Progenitor cell of endocrine pancreas (in vitro differentiated cells): ENCODE data around the gene SPAG16. TPM values are rescaled to one million over a fixed set of nuclear protein-coding genes. Genes with fewer than 3 reads are reported as not detected.

ENCODE experiments used
- DNase-seq: peaks from one replicate; pipeline ENCODE4 v3.0.0; 2021; ENCODE audit warnings: low spot score; ENCODE audit not compliant: unreplicated experiment
- H3K27ac Mint-ChIP-seq: 2 replicates; pipeline ENCODE4 v1.8.0; 2021; ENCODE audit warnings: mild to moderate bottlenecking, moderate library complexity, mixed read lengths
- H3K27me3 Mint-ChIP-seq: 2 replicates; pipeline ENCODE4 v1.8.0; 2021; ENCODE audit warnings: mixed read lengths
- H3K36me3 Mint-ChIP-seq: 2 replicates; pipeline ENCODE4 v1.8.0; 2022; ENCODE audit warnings: mixed read lengths; ENCODE audit not compliant: insufficient read depth
- H3K4me1 Mint-ChIP-seq: 2 replicates; pipeline ENCODE4 v1.8.0; 2021; ENCODE audit warnings: low read depth, mixed read lengths
- H3K4me3 Mint-ChIP-seq: 2 replicates; pipeline ENCODE4 v1.8.0; 2021; ENCODE audit warnings: low read depth, mild to moderate bottlenecking, moderate library complexity, mixed read lengths
- H3K9me3 Mint-ChIP-seq: 2 replicates; pipeline ENCODE4 v1.8.0; 2021; ENCODE audit warnings: low read depth, mixed read lengths
- CTCF ChIP-seq: fragments of 200-600 bp; sonication (generic); IDR thresholded peaks from one replicate; pipeline ENCODE4 v1.5.0; 2021; ENCODE audit warnings: antibody characterized with exemption, mild to moderate bottlenecking; ENCODE audit not compliant: unreplicated experiment
- total RNA-seq: library from RNA; stranded (reverse); gene quantifications from 2 replicates; pipeline ENCODE4 v1.2.1, GENCODE V29; 2021

Gene SPAG16
- total RNA-seq, 1 donor from 2014 or later, result 52.8 TPM

GRCh38 chr2:213792045-213792444 lies 507.8 kb downstream of the SPAG16 start:
- Mint-ChIP-seq H3K4me3 (no peak overlapping the region), H3K4me1 (no peaks in the 10 kb centered on the region), H3K27ac (no peak overlapping the region), H3K27me3 (no peaks in the 10 kb centered on the region), H3K9me3 (no peaks in the 10 kb centered on the region), H3K36me3 (no peaks in the 10 kb centered on the region)
- TF ChIP-seq CTCF, result no peak
- DNase-seq, result no peak

- TF ChIP-seq CTCF, result peak; percentile 50
- no peak overlapping the region for H3K27ac Mint-ChIP-seq
- H3K4me3 Mint-ChIP-seq, result no peak overlapping the region
- H3K9me3 Mint-ChIP-seq, result peaks cover 3% of the 10 kb centered on the region
- H3K4me1 Mint-ChIP-seq, result no peaks in the 10 kb centered on the region
- H3K36me3 Mint-ChIP-seq, result peaks cover 2% of the 10 kb centered on the region
- no peaks in the 10 kb centered on the region for H3K27me3 Mint-ChIP-seq
- DNase-seq, result no peak
These were observed 522.0 kb downstream of the SPAG16 start for GRCh38 chr2:213806125-213806726.

GRCh38 chr2:213816583-213816982 lies 532.3 kb downstream of the SPAG16 start:
- Mint-ChIP-seq H3K4me1 (peaks cover 11% of the 10 kb centered on the region), H3K27ac (no peak overlapping the region), H3K36me3 (no peaks in the 10 kb centered on the region), H3K9me3 (no peaks in the 10 kb centered on the region), H3K4me3 (no peak overlapping the region), H3K27me3 (no peaks in the 10 kb centered on the region)
- no peak for TF ChIP-seq CTCF
- DNase-seq, result no peak

GRCh38 chr2:213818436-213818835 lies 534.2 kb downstream of the SPAG16 start:
- Mint-ChIP-seq H3K27ac (no peak overlapping the region), H3K27me3 (no peaks in the 10 kb centered on the region), H3K36me3 (no peaks in the 10 kb centered on the region), H3K4me3 (no peak overlapping the region), H3K4me1 (peaks cover 5% of the 10 kb centered on the region), H3K9me3 (peaks cover 11% of the 10 kb centered on the region)
- DNase-seq, result no peak
- no peak for TF ChIP-seq CTCF

- Mint-ChIP-seq H3K36me3 (no peaks in the 10 kb centered on the region), H3K4me3 (no peak overlapping the region), H3K27ac (no peak overlapping the region), H3K27me3 (no peaks in the 10 kb centered on the region), H3K4me1 (no peaks in the 10 kb centered on the region), H3K9me3 (peaks cover 20% of the 10 kb centered on the region)
- no peak for TF ChIP-seq CTCF
- no peak for DNase-seq
These were observed 550.1 kb downstream of the SPAG16 start for GRCh38 chr2:213834331-213834730.
